Osteocyte (in vitro differentiated cells): ENCODE measurements around the gene OSBPL6. TPM values are rescaled to one million over a fixed set of nuclear protein-coding genes. Genes with fewer than 3 reads are reported as not detected.

Experiments used
- DNase-seq: peaks from one replicate; pipeline ENCODE4 v3.0.0; 2021; ENCODE audit warnings: mixed read lengths; ENCODE audit not compliant: unreplicated experiment; ENCODE audit errors: extremely low spot score
- H3K27ac Mint-ChIP-seq: one replicate; pipeline ENCODE4 v1.8.0; 2021; ENCODE audit warnings: mild to moderate bottlenecking, mixed read lengths; ENCODE audit not compliant: unreplicated experiment
- H3K27me3 Mint-ChIP-seq: one replicate; pipeline ENCODE4 v1.8.0; 2021; ENCODE audit warnings: mixed read lengths; ENCODE audit not compliant: unreplicated experiment
- H3K36me3 Mint-ChIP-seq: one replicate; pipeline ENCODE4 v1.8.0; 2021; ENCODE audit warnings: mixed read lengths; ENCODE audit not compliant: unreplicated experiment
- H3K4me1 Mint-ChIP-seq: one replicate; pipeline ENCODE4 v1.8.0; 2021; ENCODE audit warnings: mixed read lengths; ENCODE audit not compliant: unreplicated experiment
- H3K4me3 Mint-ChIP-seq: one replicate; pipeline ENCODE4 v1.8.0; 2021; ENCODE audit warnings: mild to moderate bottlenecking, moderate library complexity, mixed read lengths; ENCODE audit not compliant: unreplicated experiment
- H3K9me3 Mint-ChIP-seq: one replicate; pipeline ENCODE4 v1.8.0; 2021; ENCODE audit warnings: mixed read lengths; ENCODE audit not compliant: unreplicated experiment
- CTCF ChIP-seq: fragments of 200-600 bp; sonication (generic); IDR thresholded peaks from 2 replicates; pipeline ENCODE4 v1.5.0; 2021; ENCODE audit warnings: antibody characterized with exemption, mild to moderate bottlenecking, moderate library complexity
- total RNA-seq: library from RNA; stranded (reverse); gene quantifications from 2 replicates; pipeline ENCODE4 v1.2.1, GENCODE V29; 2021

OSBPL6 gene
- total RNA-seq, 1 donor from 2014 or later, result 3.9 TPM

DNA sequence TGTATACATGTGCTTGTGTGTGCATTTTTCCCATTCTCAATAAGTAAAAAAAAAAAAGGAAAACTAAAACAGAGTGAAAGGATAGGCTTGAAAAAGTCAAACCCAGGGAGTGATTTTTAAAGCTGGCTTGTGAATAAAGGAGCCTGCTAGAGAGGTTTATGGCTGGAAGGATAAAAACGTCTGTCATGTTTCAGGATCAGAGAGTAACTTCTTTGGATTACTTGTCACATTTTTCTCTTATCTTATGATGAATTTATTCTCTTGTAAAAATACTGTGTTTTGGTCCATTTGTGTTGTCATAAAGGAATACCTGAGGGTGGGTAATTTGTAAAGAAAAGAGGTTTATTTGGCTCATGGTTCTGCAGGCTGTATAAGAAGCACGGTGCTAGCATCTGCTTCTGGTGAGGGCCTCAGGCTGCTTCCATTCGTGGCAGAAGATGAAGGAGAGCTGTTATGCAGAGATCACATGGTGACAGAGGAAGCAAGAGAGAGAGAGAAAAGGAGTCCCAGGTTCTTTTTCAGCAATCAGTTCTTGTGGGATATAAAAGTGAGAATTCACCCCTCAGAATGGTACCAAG lies 89.1 kb downstream of the OSBPL6 start:
- DNase-seq, result no peak
- Mint-ChIP-seq H3K4me1 (peaks cover 19% of the 10 kb centered on the region), H3K9me3 (no peaks in the 10 kb centered on the region), H3K36me3 (peaks cover 2% of the 10 kb centered on the region), H3K27me3 (no peaks in the 10 kb centered on the region), H3K27ac (no peak overlapping the region), H3K4me3 (no peak overlapping the region)
- no peak for TF ChIP-seq CTCF

GRCh38 chr2:178284613-178285286 lies 90.4 kb downstream of the OSBPL6 start:
- Mint-ChIP-seq H3K36me3 (peaks cover 2% of the 10 kb centered on the region), H3K27me3 (no peaks in the 10 kb centered on the region), H3K4me3 (no peak overlapping the region), H3K27ac (no peak overlapping the region), H3K9me3 (peaks cover 3% of the 10 kb centered on the region), H3K4me1 (peaks cover 5% of the 10 kb centered on the region)
- TF ChIP-seq CTCF, result no peak
- DNase-seq, result no peak

DNA sequence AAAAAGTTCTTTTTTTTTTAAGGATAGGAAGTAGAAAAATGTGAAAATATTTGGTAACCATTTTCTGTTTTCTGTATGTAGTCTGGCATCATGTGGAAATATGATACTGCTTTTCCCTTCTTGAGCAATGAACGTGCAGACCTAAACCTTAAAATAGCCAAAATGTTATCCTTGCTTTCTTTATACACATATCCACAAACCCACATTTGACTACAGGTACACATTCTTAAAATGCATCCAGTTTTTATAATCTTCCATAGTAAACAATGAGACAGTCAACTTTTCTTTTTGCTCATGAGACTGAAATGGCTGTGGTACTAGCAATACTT lies 90.9 kb downstream of the OSBPL6 start:
- Mint-ChIP-seq H3K36me3 (peaks cover 2% of the 10 kb centered on the region), H3K4me1 (peaks cover 5% of the 10 kb centered on the region), H3K27ac (no peak overlapping the region), H3K4me3 (no peak overlapping the region), H3K9me3 (peaks cover 3% of the 10 kb centered on the region), H3K27me3 (no peaks in the 10 kb centered on the region)
- TF ChIP-seq CTCF, result no peak
- no peak for DNase-seq

DNA sequence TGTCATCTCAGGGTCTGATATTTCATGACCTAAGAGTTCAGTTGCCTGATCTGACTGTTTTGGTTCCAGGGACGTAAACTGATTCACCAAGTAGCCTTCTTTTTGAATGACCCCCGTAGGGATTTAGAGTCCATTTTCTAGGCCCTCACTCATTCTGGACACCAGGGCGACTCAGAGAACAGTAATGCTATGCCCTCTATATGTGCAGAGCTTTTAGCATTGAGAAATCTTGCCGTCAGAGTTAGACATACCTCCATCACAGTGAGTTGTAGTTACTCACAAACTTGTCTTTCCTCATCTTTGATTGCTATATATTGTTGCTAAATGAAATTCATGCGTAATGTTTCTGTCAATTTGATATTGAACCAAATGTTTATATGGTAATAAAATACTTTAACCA lies 92.3 kb downstream of the OSBPL6 start:
- Mint-ChIP-seq H3K27ac (no peak overlapping the region), H3K4me1 (peaks cover 5% of the 10 kb centered on the region), H3K4me3 (no peak overlapping the region), H3K36me3 (peaks cover 2% of the 10 kb centered on the region), H3K27me3 (no peaks in the 10 kb centered on the region), H3K9me3 (peaks cover 3% of the 10 kb centered on the region)
- DNase-seq, result no peak
- TF ChIP-seq CTCF, result no peak

DNA sequence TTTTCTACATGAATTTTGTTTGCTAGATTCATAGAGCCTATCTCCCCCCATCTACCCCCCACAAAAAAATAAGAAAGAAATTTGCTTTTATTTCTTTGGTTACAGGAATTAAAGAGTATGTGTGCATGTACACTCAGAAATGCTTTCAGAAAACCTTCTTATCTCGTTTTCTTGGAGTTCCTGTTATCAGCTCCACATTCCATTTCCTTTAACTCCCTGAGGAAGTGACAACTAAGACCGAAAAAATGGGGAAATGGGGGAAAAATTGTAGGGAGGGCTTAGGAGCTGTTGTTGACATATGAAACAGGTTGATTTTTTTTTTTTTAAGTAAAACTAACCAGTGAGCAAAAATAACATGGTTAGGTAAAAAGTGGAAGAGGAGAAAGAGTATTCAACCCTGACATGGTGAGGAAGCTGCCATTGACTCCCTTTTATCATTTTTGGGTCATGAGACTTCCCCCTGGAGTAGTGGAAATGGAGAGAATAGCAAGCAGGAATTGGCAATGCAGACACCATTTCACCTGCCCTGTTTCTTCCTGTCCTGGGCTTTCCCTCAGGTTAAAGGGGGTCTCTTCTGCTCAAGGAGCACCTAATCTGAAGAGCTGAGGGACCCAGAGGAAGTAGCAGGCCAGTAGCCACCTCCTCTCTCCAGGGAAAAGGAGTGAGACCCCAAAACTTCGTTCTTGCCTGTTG lies 93.5 kb downstream of the OSBPL6 start:
- Mint-ChIP-seq H3K4me1 (peaks cover 2% of the 10 kb centered on the region), H3K9me3 (peaks cover 3% of the 10 kb centered on the region), H3K27me3 (no peaks in the 10 kb centered on the region), H3K27ac (no peak overlapping the region), H3K36me3 (peaks cover 2% of the 10 kb centered on the region), H3K4me3 (no peak overlapping the region)
- no peak for DNase-seq
- no peak for TF ChIP-seq CTCF
